KOPT-K1 (cell line): ENCODE data around the gene KCTD12.
"Not testable (repeated sequence)": the region's sequence is repeated elsewhere in the genome, so short reads cannot be mapped to it uniquely, and the experiment has no call there.

Experiments
- H3K27ac ChIP-seq: fragments of 200-600 bp; sonication (generic); 2 replicates; pipeline ENCODE4 v1.5.1; 2016; ENCODE audit warnings: antibody characterized with exemption, mild to moderate bottlenecking, low read depth, low read length; ENCODE audit not compliant: poor library complexity, severe bottlenecking
- H3K36me3 ChIP-seq: fragments of 200-600 bp; sonication (generic); 2 replicates; pipeline ENCODE4 v1.5.1; 2017; ENCODE audit warnings: antibody characterized with exemption, mild to moderate bottlenecking, low read length, moderate library complexity; ENCODE audit not compliant: insufficient read depth
- H3K9me3 ChIP-seq: fragments of 200-600 bp; sonication (generic); 2 replicates; pipeline ENCODE4 v1.5.1; 2017; ENCODE audit warnings: antibody characterized with exemption, low read length, mild to moderate bottlenecking; ENCODE audit not compliant: insufficient read depth, poor library complexity, severe bottlenecking

Gene KCTD12

DNA sequence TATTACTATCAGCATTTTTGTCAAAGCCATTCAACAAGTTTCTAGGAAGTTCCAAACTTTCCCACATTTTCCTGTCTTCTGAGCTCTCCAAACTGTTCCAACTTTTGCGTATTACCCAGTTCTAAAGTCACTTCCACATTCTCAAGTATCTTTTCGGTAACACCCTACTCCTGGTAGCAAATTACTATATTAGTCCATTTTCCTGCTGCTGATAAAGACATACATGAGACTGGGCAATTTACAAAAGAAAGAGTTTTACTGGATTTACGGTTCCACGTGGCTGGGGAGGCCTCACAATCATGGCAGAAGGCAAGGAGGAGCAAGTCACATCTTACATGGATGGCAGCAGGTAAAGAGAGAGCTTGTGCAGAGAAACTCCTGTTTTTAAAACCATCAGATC lies 12.9 kb upstream of the KCTD12 start:
- peaks cover 14% of the 10 kb centered on the region for H3K9me3 ChIP-seq
- H3K36me3 ChIP-seq, H3K27ac ChIP-seq: not testable (repeated sequence)

DNA sequence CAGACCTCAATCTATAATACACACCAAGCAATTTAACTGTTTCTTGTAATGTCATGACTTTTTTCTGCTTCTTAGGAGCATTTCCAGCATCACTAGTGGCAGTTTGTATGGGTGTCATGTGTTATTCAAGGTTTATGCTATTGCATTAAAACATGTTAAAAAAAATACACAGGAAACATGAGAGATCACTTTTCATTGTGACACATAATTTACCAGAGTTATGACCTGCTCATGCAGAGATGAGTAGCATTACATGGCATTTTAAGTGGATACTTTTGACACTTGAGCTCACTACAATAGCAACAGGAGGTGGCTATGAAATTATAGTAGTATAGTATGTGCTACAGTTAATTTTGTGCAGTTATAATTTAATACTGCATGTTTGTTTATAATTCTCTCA lies 11.0 kb upstream of the KCTD12 start:
- peaks cover 14% of the 10 kb centered on the region for H3K9me3 ChIP-seq
- not testable (repeated sequence) for H3K36me3 ChIP-seq, H3K27ac ChIP-seq

DNA sequence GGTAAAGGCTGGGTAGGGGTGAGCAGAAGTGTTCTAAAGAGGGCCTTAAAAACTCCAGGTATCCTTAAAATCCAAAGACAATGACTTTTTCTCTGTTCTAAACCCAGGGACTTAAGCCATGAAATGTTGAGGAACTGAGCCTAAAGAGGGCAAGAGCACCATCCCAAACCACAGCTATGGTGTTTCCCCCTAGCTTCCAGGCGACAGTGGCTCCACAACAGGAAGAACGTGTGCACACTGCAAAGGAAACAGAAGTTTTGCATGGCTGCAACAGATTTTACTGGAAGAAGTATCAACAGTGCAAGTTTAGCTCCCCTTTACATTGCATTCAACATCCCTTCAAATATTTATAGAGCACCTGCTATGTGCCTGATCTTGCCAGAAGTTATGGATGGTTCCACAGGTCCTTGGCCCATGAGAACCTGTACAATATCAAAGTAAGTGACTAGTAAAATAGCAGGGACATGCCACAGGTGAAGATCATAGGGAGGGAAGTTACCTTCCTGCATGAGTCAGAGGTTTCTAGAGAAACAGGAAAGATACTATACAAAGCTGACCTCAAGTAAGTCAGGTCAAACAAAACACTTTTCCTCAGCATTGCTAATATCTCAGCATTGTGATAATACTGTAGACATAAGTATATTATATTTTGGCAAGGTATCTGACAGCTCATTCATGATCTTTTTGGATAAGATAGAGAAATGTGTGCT lies 8.4 kb upstream of the KCTD12 start:
- H3K27ac ChIP-seq = no peak overlapping the region
- H3K9me3 ChIP-seq = peaks cover 11% of the 10 kb centered on the region
- H3K36me3 ChIP-seq = no peaks in the 10 kb centered on the region

- no peak overlapping the region for H3K27ac ChIP-seq
- no peaks in the 10 kb centered on the region for H3K9me3 ChIP-seq
- no peaks in the 10 kb centered on the region for H3K36me3 ChIP-seq
Observed at GRCh38 chr13:76892488-76892887, 6.3 kb upstream of the KCTD12 start.

- H3K9me3 ChIP-seq = no peaks in the 10 kb centered on the region
- H3K36me3 ChIP-seq = no peaks in the 10 kb centered on the region
- no peak overlapping the region for H3K27ac ChIP-seq
Observed at GRCh38 chr13:76890021-76890420, 3.8 kb upstream of the KCTD12 start.

DNA sequence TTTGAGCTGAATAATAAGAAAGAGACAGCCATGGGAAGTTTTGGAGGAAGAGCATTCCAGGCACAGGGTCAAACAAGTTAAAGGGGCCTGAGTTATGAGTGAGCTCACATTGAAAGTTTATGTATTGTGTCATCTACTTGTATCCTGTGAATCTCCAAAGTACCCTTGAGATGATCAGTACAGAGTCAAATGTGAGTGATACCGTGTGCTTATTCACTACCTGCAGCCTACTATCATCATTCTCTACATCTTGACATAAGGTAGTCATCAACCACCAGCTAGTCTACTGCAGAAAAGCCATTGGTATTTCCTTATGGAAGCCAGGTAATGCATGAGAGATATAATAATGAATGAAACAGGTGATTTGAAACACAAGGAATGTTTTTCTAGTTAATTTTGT lies 3.0 kb upstream of the KCTD12 start:
- Histone ChIP-seq H3K27ac (no peak overlapping the region), H3K9me3 (no peaks in the 10 kb centered on the region), H3K36me3 (no peaks in the 10 kb centered on the region)

DNA sequence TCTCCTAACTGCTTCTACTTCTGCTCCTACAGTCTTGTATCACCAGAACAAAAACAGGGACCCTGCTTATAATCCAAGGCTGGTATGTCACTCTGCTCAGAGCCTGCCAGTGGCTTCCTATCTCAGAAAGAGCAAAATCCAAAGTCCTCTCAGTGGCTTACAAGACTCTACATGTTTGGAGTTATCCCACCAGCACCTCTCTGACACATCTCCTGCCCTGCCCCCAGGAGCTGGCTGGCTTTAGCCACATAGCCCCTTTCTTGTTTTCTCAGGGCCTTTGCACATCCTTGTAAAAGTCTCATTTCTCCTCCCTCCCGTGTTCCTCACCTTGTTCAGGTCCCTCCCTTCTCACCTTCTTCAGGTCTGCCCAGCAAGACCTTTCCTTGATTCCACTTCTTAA lies 2.2 kb upstream of the KCTD12 start:
- no peak overlapping the region for H3K27ac ChIP-seq
- H3K36me3 ChIP-seq = no peaks in the 10 kb centered on the region
- no peaks in the 10 kb centered on the region for H3K9me3 ChIP-seq

DNA sequence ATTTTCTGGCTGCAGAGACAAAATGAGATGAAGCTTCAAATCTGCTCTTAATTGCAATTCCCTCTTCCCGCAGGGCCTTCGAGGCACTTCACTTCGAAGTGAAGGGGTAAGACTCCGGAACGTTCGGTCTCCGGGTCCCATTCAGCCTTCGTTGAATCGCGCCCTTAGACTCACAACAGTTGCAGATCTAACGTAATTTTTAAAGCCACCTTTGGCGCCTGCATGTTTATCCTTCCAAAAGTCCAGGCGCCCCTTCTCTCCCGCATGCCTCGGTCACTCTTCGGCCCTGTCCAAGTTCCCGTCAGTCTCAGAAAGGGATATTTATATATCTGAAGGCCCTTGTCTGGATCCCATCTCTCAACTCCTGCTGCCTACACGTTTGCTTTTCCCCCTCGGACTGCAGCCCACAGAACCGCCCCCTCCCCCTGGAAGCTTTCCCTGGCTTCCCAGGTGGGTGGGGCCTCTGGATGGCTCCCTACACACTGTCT lies 915 bp upstream of the KCTD12 start:
- Histone ChIP-seq H3K36me3 (no peaks in the 10 kb centered on the region), H3K9me3 (no peaks in the 10 kb centered on the region), H3K27ac (no peak overlapping the region)

DNA sequence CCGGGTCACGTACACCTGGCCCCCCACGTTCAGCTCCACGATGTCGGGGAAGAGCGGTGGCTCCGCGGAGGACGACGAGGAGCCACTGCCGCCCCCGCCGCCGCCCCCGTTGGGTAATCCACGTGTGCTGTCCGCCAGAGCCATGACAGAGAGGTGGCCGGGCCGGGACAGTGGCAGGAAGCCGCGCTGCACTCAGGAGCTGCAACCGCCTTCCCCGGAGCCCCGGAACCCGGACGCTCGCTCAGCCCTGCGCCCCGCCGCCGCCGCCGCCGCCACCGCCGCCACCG lies 257 bp downstream of the KCTD12 start:
- Histone ChIP-seq H3K27ac (no peak overlapping the region), H3K36me3 (no peaks in the 10 kb centered on the region), H3K9me3 (no peaks in the 10 kb centered on the region)

DNA sequence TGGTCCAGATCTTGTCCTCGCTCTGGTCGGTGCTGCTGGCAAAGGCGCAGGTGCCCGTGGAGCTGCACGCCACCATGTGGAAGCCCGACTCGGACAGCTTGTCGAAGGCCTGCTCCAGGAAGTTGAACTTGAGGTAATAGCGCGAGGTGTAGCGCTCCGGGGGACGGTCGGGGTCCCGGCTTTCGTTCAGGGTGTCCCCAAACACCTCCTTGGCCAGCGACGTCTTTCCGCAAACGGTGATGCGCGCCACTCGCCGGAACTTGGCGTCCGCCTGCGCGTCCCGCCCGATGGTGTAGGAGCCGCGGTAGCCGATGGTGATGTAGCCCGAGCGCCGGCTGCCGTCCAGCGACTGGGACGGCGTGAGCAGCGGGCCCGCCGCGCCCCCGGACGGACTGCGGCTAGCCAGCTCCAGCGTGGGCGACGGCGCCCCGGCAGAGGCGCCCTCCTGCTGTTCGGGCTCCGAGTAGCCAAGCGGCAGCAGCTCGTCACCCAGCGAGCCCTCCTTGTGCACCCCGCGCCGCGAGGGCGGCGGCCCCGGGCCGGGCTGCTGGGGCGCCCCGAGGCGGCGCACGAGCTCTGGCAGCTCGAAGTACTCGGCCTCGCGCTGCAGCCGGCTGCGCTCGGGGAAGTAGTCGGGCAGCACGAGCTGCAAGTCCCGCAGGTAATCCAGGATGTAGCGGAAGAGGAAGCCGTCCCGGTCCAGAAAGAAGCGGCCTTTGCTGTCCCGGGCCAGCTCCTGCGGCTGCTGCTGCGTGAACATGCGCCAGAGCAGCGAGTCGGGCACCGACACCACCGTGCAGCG lies 801 bp downstream of the KCTD12 start:
- Histone ChIP-seq H3K27ac (no peak overlapping the region), H3K36me3 (no peaks in the 10 kb centered on the region), H3K9me3 (no peaks in the 10 kb centered on the region)

DNA sequence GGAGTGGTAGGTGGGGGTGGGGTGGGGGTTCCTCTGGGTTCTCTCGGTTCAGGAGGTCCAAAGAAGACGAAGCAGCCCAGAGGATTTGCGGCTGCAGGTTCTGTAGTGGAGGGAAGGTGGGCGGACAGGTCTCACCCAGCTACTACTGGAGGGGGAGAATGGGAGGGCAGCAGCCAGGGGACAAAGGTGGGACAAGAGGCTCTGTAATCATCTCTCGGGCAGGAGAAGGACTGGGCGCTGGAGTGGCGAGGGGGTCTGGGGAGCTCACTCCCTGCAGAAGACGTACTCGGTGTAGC lies 1.4 kb downstream of the KCTD12 start:
- Histone ChIP-seq H3K9me3 (no peaks in the 10 kb centered on the region), H3K27ac (no peak overlapping the region), H3K36me3 (no peaks in the 10 kb centered on the region)

DNA sequence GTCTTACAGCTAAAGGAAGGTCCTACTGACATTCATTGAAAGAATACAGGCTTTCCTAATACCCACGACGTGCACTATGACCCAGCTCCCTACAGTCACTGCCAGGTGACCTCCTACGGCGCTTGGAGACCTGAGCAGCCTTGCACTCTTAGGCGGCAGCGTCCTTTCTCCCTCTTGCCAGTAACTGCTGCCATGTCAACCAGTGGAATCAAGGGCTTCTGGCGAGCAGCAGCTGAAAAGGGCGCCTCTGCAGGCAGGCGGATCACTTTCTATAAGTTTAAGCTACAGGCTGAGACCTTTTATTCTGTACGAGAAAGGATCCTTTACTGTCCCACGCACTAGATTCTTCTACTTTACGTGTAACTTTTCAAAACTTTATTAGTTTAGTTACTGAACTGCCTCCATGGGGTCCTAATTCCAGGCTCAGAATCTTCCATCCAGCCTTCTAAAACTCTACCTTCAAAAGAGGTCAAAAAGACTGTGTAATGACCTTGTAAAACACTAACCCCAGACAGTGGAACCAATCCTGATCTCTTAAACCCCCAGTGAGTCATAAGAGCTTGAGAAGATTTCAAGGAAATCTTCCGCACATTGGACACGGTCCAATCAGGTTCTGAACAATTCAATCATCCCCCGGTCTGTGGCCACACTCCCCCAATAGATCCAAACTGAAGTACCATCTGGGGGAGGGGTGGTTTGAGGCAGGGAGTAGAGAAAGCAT lies 1.9 kb downstream of the KCTD12 start:
- Histone ChIP-seq H3K36me3 (no peaks in the 10 kb centered on the region), H3K9me3 (no peaks in the 10 kb centered on the region), H3K27ac (no peak overlapping the region)

- H3K9me3 ChIP-seq = no peaks in the 10 kb centered on the region
- H3K36me3 ChIP-seq = no peaks in the 10 kb centered on the region
- no peak overlapping the region for H3K27ac ChIP-seq
Observed at GRCh38 chr13:76883236-76883635, 3.0 kb downstream of the KCTD12 start.

- no peaks in the 10 kb centered on the region for H3K9me3 ChIP-seq
- no peak overlapping the region for H3K27ac ChIP-seq
- H3K36me3 ChIP-seq = no peaks in the 10 kb centered on the region
Observed at GRCh38 chr13:76882431-76882830, 3.8 kb downstream of the KCTD12 start.

DNA sequence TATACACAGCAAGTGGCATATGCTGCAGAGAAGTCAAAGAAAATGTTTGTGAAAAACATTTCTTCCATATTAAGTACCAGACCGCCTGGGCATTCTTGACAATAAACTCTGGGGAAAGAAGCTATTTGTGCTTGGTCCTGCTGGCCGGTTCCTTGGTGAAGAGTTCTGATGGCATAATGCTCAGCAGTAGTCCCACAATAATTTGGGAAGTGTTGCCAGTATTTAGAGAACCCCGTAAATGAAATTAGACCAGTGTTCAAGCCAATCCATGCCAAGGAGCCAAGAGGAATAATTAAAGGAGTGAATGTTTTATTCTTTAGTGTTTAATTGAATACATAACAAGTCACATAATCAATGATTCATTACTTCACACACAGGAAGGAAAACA lies 6.3 kb downstream of the KCTD12 start:
- H3K36me3 ChIP-seq = no peaks in the 10 kb centered on the region

More for the DNA sequence above, 6.3 kb downstream of the KCTD12 start:
- no peaks in the 10 kb centered on the region for H3K9me3 ChIP-seq
- no peak overlapping the region for H3K27ac ChIP-seq
